H9 (cell line): ENCODE results near the gene CFAP299. TPM values are rescaled to one million over a fixed set of nuclear protein-coding genes. Genes with fewer than 3 reads are reported as not detected.

Source experiments
- DNase-seq: peaks from one replicate; pipeline ENCODE4 v3.0.0-alpha.2; 2017
- H2AFZ ChIP-seq: one replicate; pipeline ENCODE4 v1.6.1; 2013; ENCODE audit warnings: mild to moderate bottlenecking, low read length, control low read depth, moderate library complexity
- H2AK5ac ChIP-seq: 2 replicates; pipeline ENCODE4 v1.6.1; 2013; ENCODE audit warnings: low read length, control low read depth, mixed read lengths; ENCODE audit not compliant: insufficient read length
- H2BK120ac ChIP-seq: one replicate; pipeline ENCODE4 v1.6.1; 2013; ENCODE audit warnings: low read depth, mild to moderate bottlenecking, low read length, control low read depth, inconsistent platforms; ENCODE audit not compliant: poor library complexity, severe bottlenecking
- H2BK12ac ChIP-seq: 2 replicates; pipeline ENCODE4 v1.6.1; 2013; ENCODE audit warnings: low read length, control low read depth, mixed read lengths, low read depth; ENCODE audit not compliant: insufficient read length
- H2BK15ac ChIP-seq: 2 replicates; pipeline ENCODE4 v1.6.1; 2013; ENCODE audit warnings: low read depth, low read length, control low read depth
- H2BK20ac ChIP-seq: one replicate; pipeline ENCODE4 v1.6.1; 2013; ENCODE audit warnings: low read depth, mild to moderate bottlenecking, low read length, control low read depth, inconsistent platforms; ENCODE audit not compliant: poor library complexity, severe bottlenecking
- H2BK5ac ChIP-seq: 2 replicates; pipeline ENCODE4 v1.6.1; 2013; ENCODE audit warnings: low read length, control low read depth, mixed read lengths; ENCODE audit not compliant: insufficient read length
- H3K14ac ChIP-seq: 2 replicates; pipeline ENCODE4 v1.6.1; 2013; ENCODE audit warnings: low read length, control low read depth; ENCODE audit not compliant: insufficient read depth
- H3K18ac ChIP-seq: 2 replicates; pipeline ENCODE4 v1.6.1; 2013; ENCODE audit warnings: low read depth, mild to moderate bottlenecking, mixed read lengths, low read length, control low read depth; ENCODE audit not compliant: insufficient read length
- H3K23ac ChIP-seq: 2 replicates; pipeline ENCODE4 v1.6.1; 2013; ENCODE audit warnings: low read length, control low read depth, mixed read lengths, low read depth; ENCODE audit not compliant: insufficient read length
- H3K23me2 ChIP-seq: 2 replicates; pipeline ENCODE4 v1.6.1; 2013; ENCODE audit warnings: low read depth, mild to moderate bottlenecking, mixed read lengths, low read length, control low read depth; ENCODE audit not compliant: insufficient read length, poor library complexity, severe bottlenecking
- H3K27ac ChIP-seq: 2 replicates; pipeline ENCODE4 v1.5.1; 2013; ENCODE audit warnings: low read length, control low read depth, mixed read lengths, low read depth; ENCODE audit not compliant: insufficient read length
- H3K27me3 ChIP-seq: 2 replicates; pipeline ENCODE4 v1.6.1; 2013; ENCODE audit warnings: low read length, control low read depth, inconsistent platforms; ENCODE audit not compliant: insufficient read depth
- H3K4ac ChIP-seq: 2 replicates; pipeline ENCODE4 v1.6.1; 2013; ENCODE audit warnings: low read depth, mild to moderate bottlenecking, control low read depth, inconsistent platforms, low read length, moderate library complexity
- H3K4me1 ChIP-seq: 2 replicates; pipeline ENCODE4 v1.6.1; 2013; ENCODE audit warnings: low read length, control low read depth, inconsistent platforms; ENCODE audit not compliant: insufficient read depth
- H3K4me2 ChIP-seq: 2 replicates; pipeline ENCODE4 v1.6.1; 2013; ENCODE audit warnings: low read length, control low read depth, mixed read lengths; ENCODE audit not compliant: insufficient read length, insufficient read depth
- H3K56ac ChIP-seq: 2 replicates; pipeline ENCODE4 v1.6.1; 2013; ENCODE audit warnings: low read depth, mild to moderate bottlenecking, mixed read lengths, low read length, control low read depth; ENCODE audit not compliant: insufficient read length
- H3K79me1 ChIP-seq: 2 replicates; pipeline ENCODE4 v1.6.1; 2013; ENCODE audit warnings: low read depth, mild to moderate bottlenecking, moderate library complexity, low read length, control low read depth, inconsistent platforms; ENCODE audit not compliant: insufficient read depth, poor library complexity, severe bottlenecking
- H3K79me2 ChIP-seq: 2 replicates; pipeline ENCODE4 v1.6.1; 2013; ENCODE audit warnings: low read length, control low read depth, inconsistent platforms; ENCODE audit not compliant: insufficient read depth
- H3K9ac ChIP-seq: 2 replicates; pipeline ENCODE4 v1.6.1; 2013; ENCODE audit warnings: low read length, control low read depth, mixed read lengths; ENCODE audit not compliant: insufficient read length; ENCODE audit errors: extremely low read depth
- H3K9me3 ChIP-seq: one replicate; pipeline ENCODE4 v1.6.1; 2013; ENCODE audit warnings: low read depth, low read length, inconsistent platforms; ENCODE audit not compliant: control insufficient read depth
- H3T11ph ChIP-seq: one replicate; pipeline ENCODE4 v1.6.1; 2013; ENCODE audit warnings: mild to moderate bottlenecking, low read length, control low read depth, inconsistent platforms
- H4K20me1 ChIP-seq: one replicate; pipeline ENCODE4 v1.6.1; 2013; ENCODE audit not compliant: control insufficient read depth, insufficient read length, insufficient read depth
- H4K5ac ChIP-seq: 2 replicates; pipeline ENCODE4 v1.6.1; 2013; ENCODE audit warnings: low read depth, mild to moderate bottlenecking, mixed read lengths, low read length, control low read depth; ENCODE audit not compliant: insufficient read length
- H4K8ac ChIP-seq: replicated peaks from 2 replicates; pipeline ENCODE4 v1.6.1; 2013; ENCODE audit warnings: low read length, control low read depth, mixed read lengths, low read depth; ENCODE audit not compliant: insufficient read length
- H4K91ac ChIP-seq: 2 replicates; pipeline ENCODE4 v1.6.1; 2013; ENCODE audit warnings: low read depth, mild to moderate bottlenecking, moderate library complexity, mixed read lengths, low read length, control low read depth; ENCODE audit not compliant: insufficient read length
- H3K27ac Mint-ChIP-seq, 3 experiments: 2 replicates in 2 of 3; 3 replicates in 1 of 3; pipeline ENCODE4 v1.8.0; 2020 to 2021; ENCODE audit warnings: mixed read lengths in 3 of 3, mild to moderate bottlenecking in 1 of 3, moderate library complexity in 1 of 3
- H3K27me3 Mint-ChIP-seq: 2 replicates; pipeline ENCODE4 v1.8.0; 2021; ENCODE audit warnings: low read depth, mild to moderate bottlenecking, moderate library complexity, mixed read lengths
- H3K36me3 Mint-ChIP-seq, 3 experiments: 2 replicates in 2 of 3; 3 replicates in 1 of 3; pipeline ENCODE4 v1.8.0; 2020 to 2021; ENCODE audit warnings: low read depth in 3 of 3, mixed read lengths in 3 of 3; ENCODE audit not compliant: insufficient read depth in 1 of 3
- H3K4me1 Mint-ChIP-seq, 2 experiments: 2 replicates each; pipeline ENCODE4 v1.8.0; 2020; ENCODE audit warnings: mixed read lengths in 2 of 2
- H3K4me3 Mint-ChIP-seq, 2 experiments: 2 replicates in 1 of 2; 3 replicates in 1 of 2; pipeline ENCODE4 v1.8.0; 2020 to 2021; ENCODE audit warnings: mild to moderate bottlenecking in 2 of 2, mixed read lengths in 2 of 2, moderate library complexity in 1 of 2
- H3K9me3 Mint-ChIP-seq, 2 experiments: 2 replicates in 1 of 2; 3 replicates in 1 of 2; pipeline ENCODE4 v1.8.0; 2020; ENCODE audit warnings: mild to moderate bottlenecking in 2 of 2, mixed read lengths in 2 of 2, moderate library complexity in 1 of 2
- CTCF ChIP-seq: fragments of 200-600 bp; sonication (generic); conservative IDR thresholded peaks from 3 replicates; pipeline ENCODE4 v1.8.0; 2021; ENCODE audit warnings: antibody characterized with exemption, mild to moderate bottlenecking
- WGBS: extraction: QIAGEN DNeasy Blood & Tissue Kit; methylation state at CpG from one replicate; pipeline ENCODE4 v1.1.7; 2013; ENCODE audit warnings: missing lambda C conversion rate, low lambda C conversion rate, mixed read lengths; ENCODE audit not compliant: insufficient read length; ENCODE audit errors: extremely low coverage; 5-methylcytosine and 5-hydroxymethylcytosine counted together
- total RNA-seq: library from RNA; stranded (reverse); gene quantifications from 2 replicates; pipeline ENCODE4 v1.2.1, GENCODE V29; 2021

CFAP299 gene
- total RNA-seq, 1 experiment from 2014 or later: not detected

- H3K36me3 Mint-ChIP-seq: no peaks in the 10 kb centered on the region
- Histone ChIP-seq H3K18ac (no peak overlapping the region), H3K23me2 (no peaks in the 10 kb centered on the region), H2BK20ac (no peak overlapping the region), H4K8ac (no peak overlapping the region), H3K9me3 (no peaks in the 10 kb centered on the region), H2AFZ (no peak overlapping the region), H3K56ac (no peak overlapping the region), H3T11ph (no peak overlapping the region), H2AK5ac (no peak overlapping the region), H3K4me1 (no peaks in the 10 kb centered on the region), H3K79me2 (no peaks in the 10 kb centered on the region), H3K79me1 (no peaks in the 10 kb centered on the region), H2BK120ac (no peak overlapping the region), H2BK12ac (no peak overlapping the region), H2BK5ac (no peak overlapping the region), H3K4me2 (no peak overlapping the region), H3K14ac (no peak overlapping the region), H4K5ac (no peak overlapping the region), H3K4ac (no peak overlapping the region), H4K91ac (no peak overlapping the region), H2BK15ac (no peak overlapping the region), H3K9ac (no peak overlapping the region), H3K27ac (no peak overlapping the region), H4K20me1 (no peaks in the 10 kb centered on the region), H3K27me3 (no peaks in the 10 kb centered on the region), H3K23ac (no peak overlapping the region)
- no CpG with 5 or more reads among the region's 1 CpG for WGBS
- peaks cover 7 to 17% of the 10 kb centered on the region in 2 experiments; a peak in 3 of 4 replicates for H3K4me1 Mint-ChIP-seq
- H3K27ac Mint-ChIP-seq: no peak overlapping the region
- peaks cover 31% of the 10 kb centered on the region for H3K27me3 Mint-ChIP-seq
- no peak overlapping the region for H3K4me3 Mint-ChIP-seq
- TF ChIP-seq CTCF: peak; percentile 64
- DNase-seq: no peak
- no peaks in the 10 kb centered on the region for H3K9me3 Mint-ChIP-seq
Measured at GRCh38 chr4:80361329-80361900, 25.9 kb downstream of the CFAP299 start.
